ENCODE data around the gene LYPD6B. TPM values are rescaled to one million over a fixed set of nuclear protein-coding genes. Genes with fewer than 3 reads are reported as not detected.
A peak's percentile ranks its signal among the peaks of the same experiment; 100 is the strongest.

The LYPD6B gene
- total RNA-seq, 2 donors from 2014 or later, result 9.3 to 9.9 TPM

DNA sequence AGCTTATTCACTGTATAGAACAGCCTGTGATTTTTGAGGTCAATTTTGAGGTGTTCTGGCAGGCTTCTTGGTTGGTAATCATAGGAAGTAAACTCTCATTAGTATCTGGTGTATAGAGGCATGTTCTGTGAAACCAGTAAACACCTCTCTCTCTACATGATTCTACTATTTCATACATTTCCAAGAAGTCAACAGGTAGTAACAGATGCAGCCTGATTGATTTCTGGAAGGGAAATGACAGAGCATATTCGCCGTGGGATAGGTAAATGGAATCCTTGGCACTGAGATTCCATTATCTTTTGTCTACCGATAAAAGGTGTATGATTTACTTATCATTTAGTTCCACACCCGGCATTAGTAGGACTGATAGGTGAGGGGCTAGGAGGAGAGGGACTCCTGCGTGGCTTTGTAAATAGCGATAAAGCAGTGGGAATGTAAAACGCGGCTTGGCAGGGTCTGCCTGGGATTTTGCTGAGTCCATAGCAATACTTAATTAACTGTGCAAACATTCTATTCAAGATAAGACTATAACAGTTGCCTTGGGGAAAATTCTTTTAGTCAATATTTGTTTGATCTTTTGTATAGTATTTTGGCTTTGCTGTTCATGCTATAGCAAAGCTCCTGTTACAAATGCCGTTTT, 32.3 kb downstream of the LYPD6B start:
- WGBS, 2 donors, result 10 to 14% methylated on average over 9 of the region's 9 CpGs
- peak; percentile 58 for ATAC-seq
- H3K9me3 ChIP-seq, result no peaks in the 10 kb centered on the region
- peaks cover 25% of the 10 kb centered on the region for H3K4me1 ChIP-seq
- DNase-seq, result peak in 1 of 4 donors; percentile 13
- H3K27ac ChIP-seq, result no peak overlapping the region
- intact Hi-C loops (cut with DNase I), result no loop called here
- H3K27me3 ChIP-seq, result no peaks in the 10 kb centered on the region
- no peak for TF ChIP-seq POLR2A (IDR thresholded peaks at IDR 0.05)
- TF ChIP-seq, protein P1, sequence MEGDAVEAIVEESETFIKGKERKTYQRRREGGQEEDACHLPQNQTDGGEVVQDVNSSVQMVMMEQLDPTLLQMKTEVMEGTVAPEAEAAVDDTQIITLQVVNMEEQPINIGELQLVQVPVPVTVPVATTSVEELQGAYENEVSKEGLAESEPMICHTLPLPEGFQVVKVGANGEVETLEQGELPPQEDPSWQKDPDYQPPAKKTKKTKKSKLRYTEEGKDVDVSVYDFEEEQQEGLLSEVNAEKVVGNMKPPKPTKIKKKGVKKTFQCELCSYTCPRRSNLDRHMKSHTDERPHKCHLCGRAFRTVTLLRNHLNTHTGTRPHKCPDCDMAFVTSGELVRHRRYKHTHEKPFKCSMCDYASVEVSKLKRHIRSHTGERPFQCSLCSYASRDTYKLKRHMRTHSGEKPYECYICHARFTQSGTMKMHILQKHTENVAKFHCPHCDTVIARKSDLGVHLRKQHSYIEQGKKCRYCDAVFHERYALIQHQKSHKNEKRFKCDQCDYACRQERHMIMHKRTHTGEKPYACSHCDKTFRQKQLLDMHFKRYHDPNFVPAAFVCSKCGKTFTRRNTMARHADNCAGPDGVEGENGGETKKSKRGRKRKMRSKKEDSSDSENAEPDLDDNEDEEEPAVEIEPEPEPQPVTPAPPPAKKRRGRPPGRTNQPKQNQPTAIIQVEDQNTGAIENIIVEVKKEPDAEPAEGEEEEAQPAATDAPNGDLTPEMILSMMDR (IDR thresholded peaks at IDR 0.05), result no peak
- H3K36me3 ChIP-seq (replicated peaks in 1 of 2; ENCODE audit: insufficient read depth in 1 of 2, low read depth in 2 of 2), result no peaks in the 10 kb centered on the region
- no peak overlapping the region for H3K4me3 ChIP-seq

DNA sequence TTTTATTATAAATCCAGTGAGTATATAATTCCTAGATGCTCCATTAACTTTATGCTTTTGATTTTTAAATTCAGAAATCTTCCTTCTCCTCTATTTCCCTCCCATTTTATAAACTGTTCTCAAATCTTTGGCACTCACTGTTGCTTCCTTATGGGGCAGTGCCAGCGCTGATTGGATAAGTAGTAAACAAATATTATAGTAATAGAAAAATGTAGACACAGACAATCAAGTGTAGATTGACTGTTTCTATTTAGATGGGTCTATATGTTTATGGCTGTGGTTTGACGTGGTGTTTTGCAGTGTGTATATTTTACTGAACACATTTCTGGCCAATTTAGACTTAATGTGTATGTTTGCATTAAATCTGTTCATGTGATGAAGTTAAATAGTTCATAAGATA, 36.6 kb downstream of the LYPD6B start:
- H3K27me3 ChIP-seq, result no peaks in the 10 kb centered on the region
- no peak overlapping the region for H3K4me3 ChIP-seq
- no peak for ATAC-seq
- no peak overlapping the region for H3K27ac ChIP-seq
- DNase-seq, result peak in 2 of 4 donors; percentile 34 to 58
- intact Hi-C loops (cut with DNase I), result no loop called here
- no peaks in the 10 kb centered on the region for H3K36me3 ChIP-seq (replicated peaks in 1 of 2; ENCODE audit: insufficient read depth in 1 of 2, low read depth in 2 of 2)
- H3K9me3 ChIP-seq, result no peaks in the 10 kb centered on the region
- peaks cover 31% of the 10 kb centered on the region for H3K4me1 ChIP-seq
- TF ChIP-seq, protein P1 (IDR thresholded peaks at IDR 0.05), result no peak
- TF ChIP-seq POLR2A (IDR thresholded peaks at IDR 0.05), result no peak
- WGBS, 2 donors, result 26 to 33% methylated on average over 2 of the region's 2 CpGs

DNA sequence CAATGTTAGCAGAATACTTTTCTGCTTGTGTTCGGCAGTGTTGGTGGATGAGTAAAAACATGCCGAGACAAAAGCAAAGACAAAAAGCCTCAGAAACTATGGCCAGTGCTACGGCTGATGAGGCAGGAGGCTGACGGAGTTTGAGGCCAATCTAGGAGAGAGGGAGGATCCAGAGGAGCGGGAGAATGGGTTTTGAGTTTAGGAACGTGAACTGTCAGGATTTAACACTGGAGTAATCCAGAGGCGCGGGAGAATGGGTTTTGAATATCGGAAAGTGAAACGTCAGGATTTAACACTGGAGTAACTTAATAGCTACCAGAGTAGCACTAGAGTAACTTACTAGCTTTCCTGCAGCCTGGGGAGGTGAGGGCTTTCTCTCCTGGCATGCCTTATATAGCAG, 37.4 kb downstream of the LYPD6B start:
- DNase-seq (no peak), ATAC-seq (no peak)
- 74 to 76% methylated on average over 10 of the region's 10 CpGs for WGBS, 2 donors
- TF ChIP-seq, protein P1 (IDR thresholded peaks at IDR 0.05), result no peak
- no peak for TF ChIP-seq POLR2A (IDR thresholded peaks at IDR 0.05)
- H3K27ac ChIP-seq, result no peak overlapping the region
- H3K4me1 ChIP-seq, result peaks cover 25% of the 10 kb centered on the region
- H3K4me3 ChIP-seq, result no peak overlapping the region
- no peaks in the 10 kb centered on the region for H3K27me3 ChIP-seq
- H3K9me3 ChIP-seq, result no peaks in the 10 kb centered on the region
- intact Hi-C loops (cut with DNase I), result no loop called here
- H3K36me3 ChIP-seq (replicated peaks in 1 of 2; ENCODE audit: insufficient read depth in 1 of 2, low read depth in 2 of 2), result no peaks in the 10 kb centered on the region

DNA sequence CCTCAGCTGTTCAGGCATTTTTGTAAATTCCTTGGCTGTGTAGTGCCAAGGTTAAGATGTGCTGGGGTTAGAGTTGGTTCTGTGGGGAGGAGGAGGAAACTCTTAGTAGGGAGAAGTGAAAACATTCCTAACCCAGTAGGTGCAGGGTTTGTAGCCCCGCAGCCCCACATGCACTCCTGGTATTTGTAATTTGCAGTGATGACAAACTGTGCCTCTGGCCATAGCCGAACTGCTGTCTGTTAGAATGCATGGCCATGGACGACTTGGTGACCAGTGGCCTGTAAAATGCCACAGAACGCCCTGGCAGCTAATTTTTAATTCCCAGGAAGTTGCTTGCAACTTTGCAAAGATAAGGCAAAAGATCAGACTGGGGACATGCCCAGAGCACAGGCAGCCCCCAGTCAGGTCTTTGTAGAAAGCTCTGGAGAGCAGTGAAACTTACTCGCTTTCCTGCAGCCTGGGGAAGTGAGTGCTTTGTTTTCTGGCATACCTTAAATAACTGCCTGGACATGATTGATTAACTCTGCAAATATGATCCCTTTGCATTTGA, 38.4 kb downstream of the LYPD6B start:
- no peak for ATAC-seq
- Histone ChIP-seq H3K9me3 (no peaks in the 10 kb centered on the region), H3K36me3 (replicated peaks in 1 of 2; ENCODE audit: insufficient read depth in 1 of 2, low read depth in 2 of 2) (no peaks in the 10 kb centered on the region), H3K4me3 (no peak overlapping the region), H3K4me1 (peaks cover 14% of the 10 kb centered on the region), H3K27ac (no peak overlapping the region), H3K27me3 (no peaks in the 10 kb centered on the region)
- 48 to 63% methylated on average over 5 of the region's 5 CpGs for WGBS, 2 donors
- no peak for TF ChIP-seq POLR2A (IDR thresholded peaks at IDR 0.05)
- DNase-seq, result no peak
- intact Hi-C loops (cut with DNase I), result no loop called here

DNA sequence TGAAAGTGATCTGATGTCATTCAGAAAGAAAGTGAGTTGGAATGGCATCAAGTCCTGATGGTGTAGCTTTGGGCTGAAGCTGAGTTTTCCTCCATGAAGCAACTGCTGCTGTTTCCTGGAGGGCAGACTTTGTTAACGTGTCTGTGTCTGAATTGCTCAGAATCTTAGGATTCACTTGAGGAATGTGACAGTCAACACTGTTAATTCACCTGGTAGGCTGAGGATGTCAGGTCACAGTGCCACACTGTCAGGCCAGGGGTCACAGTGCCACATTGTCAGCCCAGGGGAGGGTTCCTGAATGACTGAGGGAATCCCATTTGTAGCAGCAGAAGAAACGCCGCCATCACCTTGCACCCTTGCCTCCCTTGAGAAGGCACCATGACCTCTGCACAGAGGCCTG, 39.4 kb downstream of the LYPD6B start:
- 79 to 82% methylated on average over 3 of the region's 3 CpGs for WGBS, 2 donors
- DNase-seq (no peak), ATAC-seq (no peak)
- no peak for TF ChIP-seq POLR2A (IDR thresholded peaks at IDR 0.05)
- TF ChIP-seq, protein P1 (IDR thresholded peaks at IDR 0.05), result no peak
- Histone ChIP-seq H3K36me3 (replicated peaks in 1 of 2; ENCODE audit: insufficient read depth in 1 of 2, low read depth in 2 of 2) (no peaks in the 10 kb centered on the region), H3K9me3 (no peaks in the 10 kb centered on the region), H3K27me3 (no peaks in the 10 kb centered on the region), H3K4me1 (peaks cover 13% of the 10 kb centered on the region), H3K4me3 (no peak overlapping the region), H3K27ac (no peak overlapping the region)
- intact Hi-C loops (cut with DNase I), result no loop called here

Measured in body of pancreas (tissue), 4 donors.